ENCODE measurements around the gene BNIP2. TPM values are rescaled to one million over a fixed set of nuclear protein-coding genes. Genes with fewer than 3 reads are reported as not detected.

Gene BNIP2
- total and polyA plus RNA-seq, 2 of the 13 experiments (the other 11 are each of a cell fraction or from before 2014, with no cell fraction given), result 17.4 to 57.6 TPM

GRCh38 chr15:59656897-59657634, 32.1 kb downstream of the BNIP2 start, which contains the start of gene GTF2A2 (continued):
- TF ChIP-seq CTCF (CRISPR knock-in tag; IDR thresholded peaks at IDR 0.05), result no peak
- no peak for TF ChIP-seq TBP (CRISPR knock-in tag; IDR thresholded peaks at IDR 0.05)
- peak; percentile 68 for TF ChIP-seq ZNF331 (CRISPR knock-in tag; IDR thresholded peaks at IDR 0.05)
- TF ChIP-seq POLR2G (IDR thresholded peaks at IDR 0.05; ENCODE audit: low read depth, low read length), result peak; percentile 96
- peak; percentile 62; the same call in 1 of the 2 replicates for TF ChIP-seq HES4 (CRISPR knock-in tag; IDR thresholded peaks at IDR 0.05; ENCODE audit: borderline replicate concordance)
- 0 out of 2 replicates have a peak, but pooled peaks have one; percentile 84 for TF ChIP-seq ZNF704 (CRISPR knock-in tag; IDR thresholded peaks at IDR 0.05; ENCODE audit: borderline replicate concordance)
- no peak for TF ChIP-seq ZBTB14 (CRISPR knock-in tag; IDR thresholded peaks at IDR 0.05)
- peak; percentile 54 for TF ChIP-seq TAF15 (IDR thresholded peaks at IDR 0.05; ENCODE audit: low read depth, low read length, poor library complexity, severe bottlenecking)
- TF ChIP-seq PAXIP1 (CRISPR knock-in tag; conservative IDR thresholded peaks at IDR 0.05), result peak; percentile 35; the same call in 1 of the 2 replicates
- peak; percentile 51; the same call in 1 of the 2 replicates for TF ChIP-seq HINFP (CRISPR knock-in tag; IDR thresholded peaks at IDR 0.05; ENCODE audit: low read depth)
- no peak for TF ChIP-seq GLMP (CRISPR knock-in tag; IDR thresholded peaks at IDR 0.05; ENCODE audit: borderline replicate concordance)
- no peak for TF ChIP-seq SIX4 (CRISPR knock-in tag; IDR thresholded peaks at IDR 0.05)
- no peak for TF ChIP-seq ZNF354B (CRISPR knock-in tag; IDR thresholded peaks at IDR 0.05)
- peak; percentile 55; the same call in 1 of the 2 replicates for TF ChIP-seq TOE1 (CRISPR knock-in tag; IDR thresholded peaks at IDR 0.05)
- TF ChIP-seq RAD21 (CRISPR knock-in tag; IDR thresholded peaks at IDR 0.05), result no peak
